K562 (cell line): ENCODE data around the gene PRDX2. TPM values are rescaled to one million over a fixed set of nuclear protein-coding genes. Genes with fewer than 3 reads are reported as not detected.

Experiments used
- CBFB ChIP-seq: sonication (generic); formaldehyde crosslinking; IDR thresholded peaks from 2 replicates; pipeline ENCODE4 v1.4.0; 2020; ENCODE audit warnings: mild to moderate bottlenecking, missing genetic modification reagents
- CHD4 ChIP-seq: fragments of 200-600 bp; sonication (generic); IDR thresholded peaks from 3 replicates; pipeline ENCODE4 v1.6.1; 2012; ENCODE audit warnings: low read depth, mild to moderate bottlenecking, mixed read lengths, low read length, inconsistent platforms; ENCODE audit not compliant: insufficient read depth, insufficient replicate concordance, poor library complexity, severe bottlenecking
- E4F1 ChIP-seq: fragments of 250-450 bp; sonication (Bioruptor Pico); IDR thresholded peaks from 2 replicates; pipeline ENCODE4 v1.5.0; 2021; ENCODE audit warnings: mild to moderate bottlenecking, borderline replicate concordance
- ELK1 ChIP-seq: sonication (generic); formaldehyde crosslinking; IDR thresholded peaks from 2 replicates; pipeline ENCODE4 v1.8.1; 2022; ENCODE audit warnings: missing genetic modification reagents
- EZH2 ChIP-seq: IDR thresholded peaks from 2 replicates; pipeline ENCODE4 v1.6.1; 2012; ENCODE audit warnings: low read depth, mild to moderate bottlenecking, inconsistent platforms, low read length, borderline replicate concordance
- GABPA ChIP-seq: fragments of 200-800 bp; sonication (Bioruptor generic); conservative IDR thresholded peaks from 2 replicates; pipeline ENCODE4 v1.6.1; 2016; ENCODE audit warnings: low read depth, missing genetic modification characterization, missing compliant biosample characterization
- ILF3 ChIP-seq: fragments of 450-650 bp; IDR thresholded peaks from 2 replicates; pipeline ENCODE4 v1.6.1; 2018; ENCODE audit warnings: antibody characterized with exemption, mild to moderate bottlenecking, moderate library complexity, borderline replicate concordance
- NBN ChIP-seq: fragments of 450-650 bp; IDR thresholded peaks from 2 replicates; pipeline ENCODE4 v1.6.1; 2016; ENCODE audit warnings: low read depth, mild to moderate bottlenecking
- NRF1 ChIP-seq, 2 experiments: fragments of 450-650 bp; IDR thresholded peaks in 1 of 2; conservative IDR thresholded peaks in 1 of 2; 2 replicates each; pipeline ENCODE4 v1.6.1; 2014; ENCODE audit warnings: mild to moderate bottlenecking in 2 of 2
- POLR2AphosphoS5 ChIP-seq: IDR thresholded peaks from 2 replicates; pipeline ENCODE4 v1.6.1; 2011; ENCODE audit warnings: mild to moderate bottlenecking, low read depth, low read length, moderate library complexity; ENCODE audit not compliant: control insufficient read depth, insufficient read depth
- RBM15 ChIP-seq: fragments of 200-400 bp; formaldehyde crosslinking; IDR thresholded peaks from 2 replicates; pipeline ENCODE4 v1.6.1; 2018; ENCODE audit warnings: mild to moderate bottlenecking, low read length, moderate library complexity; ENCODE audit not compliant: insufficient read depth
- SMAD3 ChIP-seq: fragments of 450-650 bp; formaldehyde crosslinking; conservative IDR thresholded peaks from 2 replicates; pipeline ENCODE4 v1.4.0; 2020; ENCODE audit warnings: mild to moderate bottlenecking
- SRSF1 ChIP-seq: fragments of 200-400 bp; formaldehyde crosslinking; IDR thresholded peaks from 2 replicates; pipeline ENCODE4 v1.6.1; 2017; ENCODE audit warnings: mild to moderate bottlenecking, low read depth, low read length, moderate library complexity
- SRSF7 ChIP-seq: fragments of 200-400 bp; formaldehyde crosslinking; optimal IDR thresholded peaks from 2 replicates; pipeline ENCODE3; 2017; ENCODE audit warnings: mild to moderate bottlenecking, low read depth, low read length
- SRSF9 ChIP-seq: fragments of 200-400 bp; formaldehyde crosslinking; IDR thresholded peaks from 2 replicates; pipeline ENCODE4 v1.6.1; 2017; ENCODE audit warnings: low read depth, low read length, borderline replicate concordance
- ZBTB17 ChIP-seq: fragments of 450-650 bp; formaldehyde crosslinking; IDR thresholded peaks from 2 replicates; pipeline ENCODE4 v1.4.0; 2020; ENCODE audit warnings: mild to moderate bottlenecking
- ZNF121 ChIP-seq: sonication (generic); formaldehyde crosslinking; conservative IDR thresholded peaks from 2 replicates; pipeline ENCODE4 v1.8.0; 2022; ENCODE audit warnings: missing genetic modification reagents
- ZNF444 ChIP-seq: fragments of 250-450 bp; sonication (Bioruptor Pico); IDR thresholded peaks from 2 replicates; pipeline ENCODE4 v1.4.0; 2020; ENCODE audit warnings: mild to moderate bottlenecking, moderate library complexity
- ZNF551 ChIP-seq: fragments of 250-450 bp; sonication (Bioruptor Pico); IDR thresholded peaks from 2 replicates; pipeline ENCODE4 v1.5.0; 2021; ENCODE audit warnings: mild to moderate bottlenecking, moderate library complexity
- ZNF740 ChIP-seq, 3 experiments: fragments of 200-800 bp in 1 of 3; sonication (Bioruptor generic) in 1 of 3; sonication (generic) in 1 of 3; formaldehyde crosslinking in 1 of 3; IDR thresholded peaks; 2 replicates each; pipeline versions ENCODE4 v1.6.1 to v1.8.0; 2016 to 2022; ENCODE audit warnings: mild to moderate bottlenecking in 2 of 3, missing compliant biosample characterization in 2 of 3, missing genetic modification characterization in 2 of 3, missing genetic modification reagents in 1 of 3
- ZNF76 ChIP-seq: fragments of 250-450 bp; sonication (Bioruptor Pico); IDR thresholded peaks from 2 replicates; pipeline ENCODE4 v1.4.0; 2020; ENCODE audit warnings: mild to moderate bottlenecking, moderate library complexity, borderline replicate concordance
- ZNF764 ChIP-seq: fragments of 250-450 bp; sonication (Bioruptor Pico); IDR thresholded peaks from 2 replicates; pipeline ENCODE4 v1.4.0; 2020; ENCODE audit warnings: low read depth, mild to moderate bottlenecking, moderate library complexity
- polyA plus RNA-seq, 8 experiments: library from polyadenylated mRNA; depleted of rRNA in 4 of 8; stranded (reverse) in 5 of 8; unstranded in 3 of 8; fragments of >200 nt; fragmentation: Nextera tagmentation in 2 of 8; fragmentation: Illumina TruSeq in 1 of 8; extraction: Ambion mirVana in 2 of 8; extraction: Trizol in 1 of 8; gene quantifications; 2 replicates each; pipeline versions ENCODE4 v1.2.1 to v1.2.3, GENCODE V29; 2011 to 2014; ENCODE audit warnings: inconsistent platforms in 1 of 8, missing spikeins in 1 of 8
- total RNA-seq, 7 experiments: library from RNA; depleted of rRNA in 6 of 7; stranded (reverse); fragments of >200 nt in 6 of 7; fragmentation: Illumina TruSeq in 2 of 7; extraction: Trizol in 2 of 7; gene quantifications; 2 replicates each; pipeline versions ENCODE4 v1.2.1 to v1.2.3, GENCODE V29; 2011 to 2021; ENCODE audit warnings: low replicate concordance in 1 of 7

PRDX2 gene
- total and polyA plus RNA-seq, 9 of the 15 experiments (the other 6 are each of a cell fraction or from before 2014, with no cell fraction given) = 206 to 1,183 (median 415) TPM

GRCh38 chr19:12782424-12783290 lies 18.9 kb downstream of the PRDX2 start (continued):
- TF ChIP-seq GABPA (tag) (peak; percentile 31; the same call in 1 of the 2 replicates), RBM15 (no peak), SRSF9 (no peak), ZNF740 (CRISPR knock-in tag; IDR thresholded peaks at IDR 0.05) (peak; percentile 99), ZNF740 (tag; IDR thresholded peaks at IDR 0.05) (peak in 1 of 2 experiments; percentile 97; a peak in 2 of 4 replicates), ZNF76 (CRISPR knock-in tag) (no peak; the same call in 1 of the 2 replicates), ZNF121 (CRISPR knock-in tag) (no peak), E4F1 (CRISPR knock-in tag) (no peak), ZBTB17 (0 out of 2 replicates have a peak, but pooled peaks have one; percentile 59), EZH2 (no peak), ZNF551 (no peak), CHD4 (peak; percentile 21), POLR2AphosphoS5 (no peak), SMAD3 (CRISPR knock-in tag) (no peak), CBFB (no peak), NBN (0 out of 2 replicates have a peak, but pooled peaks have one; percentile 19), ZNF444 (CRISPR knock-in tag) (no peak), ZNF764 (no peak), SRSF1 (0 out of 2 replicates have a peak, but pooled peaks have one; percentile 59), SRSF7 (no peak), ILF3 (no peak; the same call in 1 of the 2 replicates), ELK1 (CRISPR knock-in tag) (no peak), NRF1 (conservative IDR thresholded peaks at IDR 0.05 in 1 of 2, IDR thresholded peaks at IDR 0.05 in 1 of 2) (peak; percentile 90 to 92)
